ENCODE data around the gene COL9A2.

GRCh38 chr1:40308036-40308727 lies 8.9 kb downstream of the COL9A2 start:
- no peak for TF ChIP-seq CHD2 (IDR thresholded peaks at IDR 0.05; ENCODE audit: low read length, partially characterized antibody)
- TF ChIP-seq CTCF (IDR thresholded peaks at IDR 0.05): no peak

Data from A549 (cell line).